KMS-11 (cell line): ENCODE measurements around the gene ZC3H13.

Experiments used
- H2AFZ ChIP-seq: fragments of 200-600 bp; sonication (generic); 2 replicates; pipeline ENCODE4 v1.6.1; 2016; ENCODE audit warnings: antibody characterized with exemption, mixed run types, low read depth
- H3K27ac ChIP-seq: fragments of 200-600 bp; sonication (generic); 2 replicates; pipeline ENCODE4 v1.6.1; 2016; ENCODE audit warnings: mild to moderate bottlenecking, mixed run types
- H3K27me3 ChIP-seq: fragments of 200-600 bp; sonication (generic); 2 replicates; pipeline ENCODE4 v1.6.1; 2017; ENCODE audit warnings: mild to moderate bottlenecking, low read depth, mixed run types, moderate library complexity; ENCODE audit not compliant: insufficient read depth
- H3K36me3 ChIP-seq: fragments of 200-600 bp; sonication (generic); 2 replicates; pipeline ENCODE4 v1.6.1; 2017; ENCODE audit warnings: mild to moderate bottlenecking, mixed run types; ENCODE audit not compliant: insufficient read depth
- H3K4me1 ChIP-seq: fragments of 200-600 bp; sonication (generic); 2 replicates; pipeline ENCODE4 v1.6.1; 2016; ENCODE audit warnings: mild to moderate bottlenecking, low read depth, mixed run types; ENCODE audit not compliant: poor library complexity, severe bottlenecking
- H3K4me2 ChIP-seq: fragments of 200-600 bp; sonication (generic); 2 replicates; pipeline ENCODE4 v1.7.0; 2016; ENCODE audit warnings: mild to moderate bottlenecking, mixed run types
- H3K4me3 ChIP-seq: fragments of 200-600 bp; sonication (generic); IDR thresholded peaks from 2 replicates; pipeline ENCODE4 v1.6.1; 2017; ENCODE audit warnings: low read depth, low read length, mixed read lengths; ENCODE audit not compliant: insufficient read depth
- H3K79me2 ChIP-seq: fragments of 200-600 bp; sonication (generic); 2 replicates; pipeline ENCODE4 v1.6.1; 2016; ENCODE audit warnings: low read depth, mixed run types; ENCODE audit not compliant: insufficient read depth
- H3K9ac ChIP-seq: fragments of 200-600 bp; sonication (generic); 2 replicates; pipeline ENCODE4 v1.6.1; 2016; ENCODE audit warnings: mild to moderate bottlenecking, mixed run types
- H4K20me1 ChIP-seq: fragments of 200-600 bp; sonication (generic); 2 replicates; pipeline ENCODE4 v1.6.1; 2016; ENCODE audit warnings: mild to moderate bottlenecking, mixed run types; ENCODE audit not compliant: insufficient read depth
- TF ChIP-seq, protein P1 (sequence below): fragments of 200-600 bp; sonication (generic); conservative IDR thresholded peaks from 2 replicates; pipeline ENCODE4 v1.6.1; 2017; ENCODE audit warnings: low read depth, mild to moderate bottlenecking, antibody characterized with exemption, low read length, moderate library complexity, mixed read lengths

Gene ZC3H13

DNA sequence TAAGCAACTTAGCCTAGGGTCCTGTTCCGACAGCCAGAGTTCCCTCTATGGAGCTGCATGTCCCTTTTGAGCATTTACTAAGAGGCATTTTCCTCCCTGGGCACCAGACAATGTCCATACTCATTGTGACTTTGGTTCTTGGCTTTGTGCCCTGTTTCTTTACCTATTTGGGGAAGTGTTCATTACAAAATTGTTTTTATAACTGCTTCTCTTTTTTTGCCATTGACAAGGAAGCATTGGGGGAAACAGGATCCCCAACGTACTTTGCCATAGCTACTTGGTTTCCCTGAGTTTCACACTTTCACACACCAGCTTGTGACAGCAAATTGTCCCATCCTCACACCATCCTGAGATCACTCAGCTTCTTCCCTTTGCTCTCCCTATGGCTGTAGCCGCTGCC lies 119.9 kb downstream of the ZC3H13 start:
- no peaks in the 10 kb centered on the region for H3K27me3 ChIP-seq
- H4K20me1 ChIP-seq = no peaks in the 10 kb centered on the region
- no peak overlapping the region for H3K4me3 ChIP-seq
- H3K9ac ChIP-seq = no peak overlapping the region
- H3K79me2 ChIP-seq = no peaks in the 10 kb centered on the region
- H3K27ac ChIP-seq = no peak overlapping the region
- H2AFZ ChIP-seq = no peak overlapping the region
- no peaks in the 10 kb centered on the region for H3K36me3 ChIP-seq
- no peak overlapping the region for H3K4me2 ChIP-seq
- no peaks in the 10 kb centered on the region for H3K4me1 ChIP-seq
- TF ChIP-seq, protein P1, sequence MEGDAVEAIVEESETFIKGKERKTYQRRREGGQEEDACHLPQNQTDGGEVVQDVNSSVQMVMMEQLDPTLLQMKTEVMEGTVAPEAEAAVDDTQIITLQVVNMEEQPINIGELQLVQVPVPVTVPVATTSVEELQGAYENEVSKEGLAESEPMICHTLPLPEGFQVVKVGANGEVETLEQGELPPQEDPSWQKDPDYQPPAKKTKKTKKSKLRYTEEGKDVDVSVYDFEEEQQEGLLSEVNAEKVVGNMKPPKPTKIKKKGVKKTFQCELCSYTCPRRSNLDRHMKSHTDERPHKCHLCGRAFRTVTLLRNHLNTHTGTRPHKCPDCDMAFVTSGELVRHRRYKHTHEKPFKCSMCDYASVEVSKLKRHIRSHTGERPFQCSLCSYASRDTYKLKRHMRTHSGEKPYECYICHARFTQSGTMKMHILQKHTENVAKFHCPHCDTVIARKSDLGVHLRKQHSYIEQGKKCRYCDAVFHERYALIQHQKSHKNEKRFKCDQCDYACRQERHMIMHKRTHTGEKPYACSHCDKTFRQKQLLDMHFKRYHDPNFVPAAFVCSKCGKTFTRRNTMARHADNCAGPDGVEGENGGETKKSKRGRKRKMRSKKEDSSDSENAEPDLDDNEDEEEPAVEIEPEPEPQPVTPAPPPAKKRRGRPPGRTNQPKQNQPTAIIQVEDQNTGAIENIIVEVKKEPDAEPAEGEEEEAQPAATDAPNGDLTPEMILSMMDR = no peak

DNA sequence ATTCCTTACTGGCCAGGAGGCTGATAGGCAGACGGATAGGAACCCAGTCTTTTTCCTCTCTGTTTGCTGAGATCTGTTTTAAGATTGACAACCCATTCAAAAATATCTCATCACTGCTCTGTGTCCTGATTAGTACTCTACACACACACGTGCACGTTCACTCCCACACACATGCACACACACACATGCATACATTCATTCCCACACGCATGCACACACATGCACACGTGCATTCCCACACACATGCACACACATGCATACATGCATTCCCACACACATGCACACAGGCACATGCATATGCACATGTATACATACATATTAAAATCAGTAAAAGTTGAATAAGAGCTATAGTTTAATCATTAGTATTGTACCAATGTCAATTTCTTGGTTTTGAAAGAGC lies 120.4 kb downstream of the ZC3H13 start:
- Histone ChIP-seq H3K27ac (no peak overlapping the region), H3K27me3 (no peaks in the 10 kb centered on the region), H2AFZ (no peak overlapping the region), H3K9ac (no peak overlapping the region), H3K4me2 (no peak overlapping the region), H3K79me2 (no peaks in the 10 kb centered on the region), H3K36me3 (no peaks in the 10 kb centered on the region), H4K20me1 (no peaks in the 10 kb centered on the region), H3K4me3 (no peak overlapping the region), H3K4me1 (no peaks in the 10 kb centered on the region)
- TF ChIP-seq, protein P1 = no peak

DNA sequence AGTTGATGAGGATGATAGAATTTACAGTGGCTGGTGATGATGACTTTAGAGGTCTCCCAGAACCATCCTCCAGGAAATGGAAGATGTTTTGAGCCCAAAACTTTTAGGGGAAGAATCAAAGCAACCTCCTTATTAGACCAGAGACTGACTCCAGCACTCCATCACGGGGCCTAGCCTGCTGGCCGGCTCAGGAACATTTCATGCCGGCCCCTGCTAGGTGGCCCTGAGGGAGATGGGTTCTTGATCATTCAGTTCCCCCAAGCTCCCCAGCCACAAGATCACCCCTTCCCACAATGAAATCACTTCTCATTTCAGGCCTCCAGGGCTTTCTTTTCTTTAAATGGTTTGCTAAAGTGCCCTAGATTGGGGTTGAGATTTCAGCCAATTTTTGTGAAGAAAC lies 121.3 kb downstream of the ZC3H13 start:
- H2AFZ ChIP-seq = no peak overlapping the region
- H3K9ac ChIP-seq = no peak overlapping the region
- H3K27ac ChIP-seq = no peak overlapping the region
- no peaks in the 10 kb centered on the region for H3K27me3 ChIP-seq
- H3K4me2 ChIP-seq = no peak overlapping the region
- TF ChIP-seq, protein P1 = no peak
- no peaks in the 10 kb centered on the region for H3K4me1 ChIP-seq
- no peaks in the 10 kb centered on the region for H3K36me3 ChIP-seq
- H4K20me1 ChIP-seq = no peaks in the 10 kb centered on the region
- no peaks in the 10 kb centered on the region for H3K79me2 ChIP-seq
- no peak overlapping the region for H3K4me3 ChIP-seq

DNA sequence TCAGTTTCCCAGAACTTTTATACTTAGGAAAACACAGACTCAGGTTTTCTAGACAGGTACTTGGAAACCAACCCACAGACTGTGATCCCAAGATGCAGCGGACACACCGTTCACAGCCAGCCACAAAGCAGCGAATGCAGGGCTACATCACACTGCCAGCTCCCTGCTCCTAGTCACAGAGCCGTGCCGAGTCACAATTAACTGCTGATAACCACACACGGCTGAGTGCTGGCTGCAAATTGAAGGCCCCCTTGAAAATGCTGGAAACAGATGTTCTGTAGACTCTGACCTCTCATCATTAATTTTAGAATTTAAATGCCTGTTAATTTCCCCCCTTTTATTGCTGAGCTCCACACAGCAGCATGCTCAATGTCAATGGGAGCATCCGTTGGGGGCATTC lies 122.4 kb downstream of the ZC3H13 start:
- no peaks in the 10 kb centered on the region for H3K79me2 ChIP-seq
- H3K36me3 ChIP-seq = no peaks in the 10 kb centered on the region
- no peak overlapping the region for H3K27ac ChIP-seq
- no peaks in the 10 kb centered on the region for H3K4me1 ChIP-seq
- H3K27me3 ChIP-seq = no peaks in the 10 kb centered on the region
- H3K9ac ChIP-seq = no peak overlapping the region
- H4K20me1 ChIP-seq = no peaks in the 10 kb centered on the region
- H3K4me2 ChIP-seq = no peak overlapping the region
- H2AFZ ChIP-seq = no peak overlapping the region
- no peak overlapping the region for H3K4me3 ChIP-seq
- TF ChIP-seq, protein P1 = no peak

DNA sequence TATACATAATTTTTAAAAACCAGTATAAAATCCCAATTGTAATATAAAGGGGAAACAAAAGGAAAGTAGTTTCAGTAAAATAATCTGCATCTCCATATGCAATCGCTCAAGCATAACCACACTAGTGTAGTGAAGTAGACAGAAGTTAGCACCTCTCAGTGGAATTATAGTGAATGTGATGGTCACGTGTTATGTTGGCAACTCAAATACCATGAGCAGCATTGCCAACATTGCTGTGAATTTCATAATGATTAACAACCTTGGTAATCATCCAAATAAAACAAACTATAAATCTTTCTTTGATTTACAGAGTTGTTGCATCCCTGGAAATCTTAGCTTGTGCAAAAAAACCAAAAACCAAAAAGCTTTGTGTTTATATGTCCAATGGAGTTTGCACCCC lies 123.7 kb downstream of the ZC3H13 start:
- no peaks in the 10 kb centered on the region for H3K4me1 ChIP-seq
- H4K20me1 ChIP-seq = no peaks in the 10 kb centered on the region
- H3K4me3 ChIP-seq = no peak overlapping the region
- H2AFZ ChIP-seq = no peak overlapping the region
- TF ChIP-seq, protein P1 = no peak
- no peaks in the 10 kb centered on the region for H3K36me3 ChIP-seq
- no peak overlapping the region for H3K9ac ChIP-seq
- no peaks in the 10 kb centered on the region for H3K27me3 ChIP-seq
- no peak overlapping the region for H3K4me2 ChIP-seq
- H3K27ac ChIP-seq = no peak overlapping the region
- no peaks in the 10 kb centered on the region for H3K79me2 ChIP-seq
